MV-4-11 (cell line): ENCODE data around the gene TMEM200A.

Source experiments
- DNase-seq: peaks from one replicate; lab custom pipeline; 2025; lab: John Stamatoyannopoulos, UW

Gene TMEM200A

GRCh38 chr6:130425537-130425936 is 59.7 kb downstream of the TMEM200A start:
- no peak for DNase-seq

- no peak for DNase-seq
Measured at GRCh38 chr6:130426066-130426721, 60.4 kb downstream of the TMEM200A start.

GRCh38 chr6:130431346-130431852 is 65.6 kb downstream of the TMEM200A start:
- no peak for DNase-seq

- peak; percentile 43 for DNase-seq
Measured at GRCh38 chr6:130432838-130433237, 67.0 kb downstream of the TMEM200A start.

- DNase-seq, result peak; percentile 42
Measured at GRCh38 chr6:130434174-130434873, 68.5 kb downstream of the TMEM200A start.

- DNase-seq, result no peak
Measured at GRCh38 chr6:130435181-130435580, 69.4 kb downstream of the TMEM200A start.

GRCh38 chr6:130437961-130438360 is 72.1 kb downstream of the TMEM200A start:
- no peak for DNase-seq

GRCh38 chr6:130447374-130447773 is 81.6 kb downstream of the TMEM200A start:
- DNase-seq, result no peak

GRCh38 chr6:130452336-130452735 is 86.5 kb downstream of the TMEM200A start:
- DNase-seq, result no peak

- DNase-seq, result no peak
Measured at GRCh38 chr6:130453230-130453629, 87.4 kb downstream of the TMEM200A start.

- DNase-seq, result no peak
Measured at GRCh38 chr6:130457605-130458004, 91.8 kb downstream of the TMEM200A start.

GRCh38 chr6:130459316-130459715 is 93.5 kb downstream of the TMEM200A start:
- no peak for DNase-seq

GRCh38 chr6:130460934-130461333 is 95.1 kb downstream of the TMEM200A start:
- no peak for DNase-seq

GRCh38 chr6:130466052-130466747 is 100.4 kb downstream of the TMEM200A start:
- no peak for DNase-seq

GRCh38 chr6:130466748-130467061 is 100.9 kb downstream of the TMEM200A start:
- no peak for DNase-seq

- no peak for DNase-seq
Measured at GRCh38 chr6:130467146-130468050, 101.6 kb downstream of the TMEM200A start.

GRCh38 chr6:130470766-130471165 is 104.9 kb downstream of the TMEM200A start:
- DNase-seq, result no peak

GRCh38 chr6:130473886-130474285 is 108.1 kb downstream of the TMEM200A start:
- DNase-seq, result peak; percentile 5

GRCh38 chr6:130482645-130483390 is 117.0 kb downstream of the TMEM200A start:
- peak; percentile 56 for DNase-seq

GRCh38 chr6:130485870-130486269 is 120.1 kb downstream of the TMEM200A start:
- no peak for DNase-seq

- DNase-seq, result no peak
Measured at GRCh38 chr6:130486417-130486816, 120.6 kb downstream of the TMEM200A start.
